Gastrocnemius medialis (tissue), 4 donors: ENCODE measurements around the gene SRP54. TPM values are rescaled to one million over a fixed set of nuclear protein-coding genes. Genes with fewer than 3 reads are reported as not detected.
"Not testable (repeated sequence)": the region's sequence is repeated elsewhere in the genome, so short reads cannot be mapped to it uniquely, and the experiment has no call there.

Source experiments
- ATAC-seq, 2 donors: fragments of 150-250 bp; one replicate each; pipeline ENCODE4 v1.9.1; 2016
- DNase-seq, 2 donors: peaks; one replicate each; pipeline ENCODE4 v3.0.0-alpha.2; 2019
- H3K27ac ChIP-seq, 4 donors: fragments of 200-600 bp; sonication (generic); 1 replicate in 1 of 4; 2 replicates in 3 of 4; pipeline ENCODE4 v1.5.1; 2016 to 2018; ENCODE audit warnings: mild to moderate bottlenecking in 2 of 4, moderate library complexity in 1 of 4
- H3K27me3 ChIP-seq, 3 donors: fragments of 200-600 bp; sonication (generic) in 2 of 3; 1 replicate in 1 of 3; 2 replicates in 2 of 3; pipeline versions ENCODE4 v1.5.1 to v1.6.0; 2016 to 2019; ENCODE audit warnings: mild to moderate bottlenecking in 1 of 3, moderate library complexity in 1 of 3
- H3K36me3 ChIP-seq, 2 donors: fragments of 200-600 bp; sonication (generic) in 1 of 2; one replicate each; pipeline ENCODE4 v1.5.1; 2017 to 2018
- H3K4me1 ChIP-seq, 2 donors: fragments of 200-600 bp; sonication (generic) in 1 of 2; one replicate each; pipeline ENCODE4 v1.5.1; 2016 to 2017; ENCODE audit warnings: mild to moderate bottlenecking in 2 of 2
- H3K4me3 ChIP-seq, 4 donors: fragments of 200-600 bp; sonication (generic) in 3 of 4; 1 replicate in 1 of 4; 2 replicates in 3 of 4; pipeline ENCODE4 v1.5.1; 2016 to 2019; ENCODE audit warnings: mild to moderate bottlenecking in 2 of 4
- H3K9me3 ChIP-seq, 3 donors: fragments of 200-600 bp; sonication (generic) in 2 of 3; 1 replicate in 1 of 3; 2 replicates in 2 of 3; pipeline ENCODE4 v1.5.1; 2016 to 2019
- POLR2A ChIP-seq, 2 donors: fragments of 450-650 bp; IDR thresholded peaks; one replicate each; pipeline ENCODE4 v1.6.1; 2017; ENCODE audit warnings: antibody characterized with exemption in 2 of 2, mild to moderate bottlenecking in 2 of 2, moderate library complexity in 2 of 2
- in situ Hi-C, 4 donors: fragments of 200-750 bp; cut with MboI; loops; one replicate each; pipeline versions ENCODE4 v1.15.0 to v1.8.0; 2017; ENCODE audit warnings: low sequenced_read_pairs in 4 of 4
- intact Hi-C: fragments of 100-400 bp; cut with DNase I; formaldehyde crosslinking; loops from one replicate; pipeline ENCODE4 v1.15.1; 2023; ENCODE audit warnings: low total_unique reads
- total RNA-seq, 4 donors: library from RNA; depleted of rRNA; stranded (reverse); fragments of >200 nt; gene quantifications; one replicate each; pipeline versions ENCODE4 v1.1.0 to v1.2.3, GENCODE V29; 2016
- TF ChIP-seq, protein P1 (sequence below), 5 experiments: fragments of 450-650 bp in 3 of 5; fragments of 200-600 bp in 2 of 5; sonication (generic) in 2 of 5; IDR thresholded peaks in 4 of 5; conservative IDR thresholded peaks in 1 of 5; 1 replicate in 4 of 5; 2 replicates in 1 of 5; pipeline ENCODE4 v1.5.1; 2016 to 2019; ENCODE audit warnings: antibody characterized with exemption in 5 of 5, mild to moderate bottlenecking in 3 of 5, moderate library complexity in 3 of 5

SRP54 gene
- total RNA-seq, 4 donors from 2014 or later: 33.7 to 40.0 (median 34.6) TPM

- peak overlapping the region in 3 of 4 donors; percentile 75 to 91 (median 87) for H3K27ac ChIP-seq
- H3K4me1 ChIP-seq: peaks cover 38 to 45% of the 10 kb centered on the region in 2 donors
- no peak overlapping the region for H3K4me3 ChIP-seq
- in situ Hi-C loops (no loop called here), intact Hi-C loops (loop anchor here (10.0 kb wide), 1 partner anchor 243 kb away; the partner anchor contains the start of gene PSMA6)
- no peaks in the 10 kb centered on the region for H3K27me3 ChIP-seq
- peaks cover 3 to 12% of the 10 kb centered on the region in 2 donors for H3K36me3 ChIP-seq
- no peak for TF ChIP-seq POLR2A (IDR thresholded peaks at IDR 0.05)
- TF ChIP-seq, protein P1, sequence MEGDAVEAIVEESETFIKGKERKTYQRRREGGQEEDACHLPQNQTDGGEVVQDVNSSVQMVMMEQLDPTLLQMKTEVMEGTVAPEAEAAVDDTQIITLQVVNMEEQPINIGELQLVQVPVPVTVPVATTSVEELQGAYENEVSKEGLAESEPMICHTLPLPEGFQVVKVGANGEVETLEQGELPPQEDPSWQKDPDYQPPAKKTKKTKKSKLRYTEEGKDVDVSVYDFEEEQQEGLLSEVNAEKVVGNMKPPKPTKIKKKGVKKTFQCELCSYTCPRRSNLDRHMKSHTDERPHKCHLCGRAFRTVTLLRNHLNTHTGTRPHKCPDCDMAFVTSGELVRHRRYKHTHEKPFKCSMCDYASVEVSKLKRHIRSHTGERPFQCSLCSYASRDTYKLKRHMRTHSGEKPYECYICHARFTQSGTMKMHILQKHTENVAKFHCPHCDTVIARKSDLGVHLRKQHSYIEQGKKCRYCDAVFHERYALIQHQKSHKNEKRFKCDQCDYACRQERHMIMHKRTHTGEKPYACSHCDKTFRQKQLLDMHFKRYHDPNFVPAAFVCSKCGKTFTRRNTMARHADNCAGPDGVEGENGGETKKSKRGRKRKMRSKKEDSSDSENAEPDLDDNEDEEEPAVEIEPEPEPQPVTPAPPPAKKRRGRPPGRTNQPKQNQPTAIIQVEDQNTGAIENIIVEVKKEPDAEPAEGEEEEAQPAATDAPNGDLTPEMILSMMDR (IDR thresholded peaks at IDR 0.05 in 4 of 5, conservative IDR thresholded peaks at IDR 0.05 in 1 of 5): no peak
- ATAC-seq (no peak), DNase-seq (no peak)
- H3K9me3 ChIP-seq: no peaks in the 10 kb centered on the region
Measured at GRCh38 chr14:35051796-35052195, 69.0 kb downstream of the SRP54 start.

DNA sequence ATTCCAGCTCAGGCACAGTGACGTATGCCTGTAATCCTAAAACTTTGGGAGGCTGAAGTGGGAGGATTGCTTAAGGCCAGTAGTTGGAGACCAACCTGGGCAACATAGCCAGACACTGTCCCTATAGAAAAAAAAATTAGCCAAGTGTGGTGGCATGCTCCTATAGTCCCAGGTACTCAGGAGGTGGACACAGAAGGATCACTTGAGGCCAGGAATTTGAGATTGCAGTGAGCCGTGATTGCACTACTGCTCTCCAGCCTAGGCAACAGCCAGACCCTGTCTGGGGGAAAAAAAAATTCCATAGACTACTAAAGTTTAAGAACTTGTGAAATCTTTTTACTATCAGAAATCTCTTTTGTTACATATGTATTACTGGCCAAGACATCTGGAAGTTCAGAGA lies 69.8 kb downstream of the SRP54 start:
- Histone ChIP-seq H3K27ac (peak overlapping the region in 2 of 4 donors; percentile 1 to 39), H3K36me3 (peaks cover 3 to 12% of the 10 kb centered on the region in 2 donors)

GRCh38 chr14:35061113-35061791 lies 78.5 kb downstream of the SRP54 start:
- H3K27me3 ChIP-seq, in situ Hi-C loops, H3K36me3 ChIP-seq, H3K4me3 ChIP-seq, intact Hi-C loops, H3K9me3 ChIP-seq: not testable (repeated sequence)
- peak overlapping the region; percentile 21 to 62 (median 50) for H3K27ac ChIP-seq
- DNase-seq (peak in 1 of 2 donors; percentile 25), ATAC-seq (peak; percentile 56 to 70)
- peaks cover 18 to 23% of the 10 kb centered on the region in 2 donors for H3K4me1 ChIP-seq

More for the DNA sequence above, 69.8 kb downstream of the SRP54 start:
- ATAC-seq (no peak), DNase-seq (no peak)
- TF ChIP-seq, protein P1 (IDR thresholded peaks at IDR 0.05 in 4 of 5, conservative IDR thresholded peaks at IDR 0.05 in 1 of 5): no peak
- TF ChIP-seq POLR2A (IDR thresholded peaks at IDR 0.05): no peak
- H3K9me3 ChIP-seq: no peaks in the 10 kb centered on the region
- H3K4me3 ChIP-seq: no peak overlapping the region
- H3K27me3 ChIP-seq: no peaks in the 10 kb centered on the region
- H3K4me1 ChIP-seq: peaks cover 30 to 42% of the 10 kb centered on the region in 2 donors
- intact Hi-C loops: loop anchor here (10.0 kb wide), 1 partner anchor 242 kb away; the partner anchor contains the start of gene PSMA6
- in situ Hi-C loops: no loop called here

- H3K4me1 ChIP-seq, H3K9me3 ChIP-seq, DNase-seq, in situ Hi-C loops, H3K27me3 ChIP-seq, H3K27ac ChIP-seq, ATAC-seq, intact Hi-C loops, H3K4me3 ChIP-seq: not testable (repeated sequence)
- H3K36me3 ChIP-seq: peaks cover 0 to 12% of the 10 kb centered on the region in 2 donors
Measured at GRCh38 chr14:35065731-35066130, 82.9 kb downstream of the SRP54 start.

DNA sequence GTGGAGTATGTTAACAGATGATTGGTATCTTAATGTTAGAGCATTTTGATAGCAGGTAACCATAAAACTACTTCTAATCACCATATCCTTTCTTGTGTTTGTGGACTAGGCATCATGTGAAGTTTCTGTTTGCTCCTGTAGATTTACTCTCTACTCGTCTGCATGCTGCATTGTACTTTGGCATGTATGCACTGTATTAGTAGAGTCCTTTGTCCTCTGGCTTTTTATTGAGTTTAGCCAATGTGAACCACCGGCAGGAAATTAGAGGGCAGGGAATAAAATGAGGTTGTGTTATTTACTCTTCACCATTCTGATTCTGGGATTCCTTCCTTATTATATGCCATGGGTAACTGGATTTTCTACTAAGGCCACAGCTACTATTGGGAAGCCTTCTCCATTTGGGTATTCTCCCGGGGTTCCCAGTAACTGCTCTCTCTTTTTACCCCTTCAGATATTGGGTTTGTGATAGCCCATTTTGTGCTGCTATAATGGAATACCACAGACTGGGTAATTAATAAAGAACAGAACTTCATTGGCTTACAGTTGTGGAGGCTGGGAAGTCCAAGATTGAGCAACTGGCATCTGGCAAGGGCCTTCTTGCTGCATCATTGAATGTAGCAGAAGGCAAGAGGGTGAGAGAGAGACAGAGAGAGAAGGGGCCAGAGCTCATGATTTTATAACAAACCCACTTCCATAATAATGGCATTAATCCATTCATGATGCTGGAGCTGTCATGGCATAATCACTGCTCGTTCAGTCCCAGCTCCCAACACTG lies 85.6 kb downstream of the SRP54 start:
- Histone ChIP-seq H3K4me1 (no peaks in the 10 kb centered on the region), H3K27me3 (no peaks in the 10 kb centered on the region), H3K4me3 (no peak overlapping the region), H3K36me3 (peaks cover 0 to 20% of the 10 kb centered on the region in 2 donors), H3K27ac (no peak overlapping the region), H3K9me3 (no peaks in the 10 kb centered on the region)
- TF ChIP-seq, protein P1 (IDR thresholded peaks at IDR 0.05 in 4 of 5, conservative IDR thresholded peaks at IDR 0.05 in 1 of 5): no peak
- TF ChIP-seq POLR2A (IDR thresholded peaks at IDR 0.05): no peak
- in situ Hi-C loops (no loop called here), intact Hi-C loops (no loop called here)
- DNase-seq (no peak), ATAC-seq (no peak)
